Body of pancreas (tissue), 4 donors: ENCODE data around the gene CNIH2.

ENCODE experiments used
- POLR2A ChIP-seq, 3 donors: fragments of 450-650 bp; IDR thresholded peaks; one replicate each; pipeline ENCODE4 v1.6.1; 2016; ENCODE audit warnings: antibody characterized with exemption in 3 of 3, mild to moderate bottlenecking in 2 of 3
- TF ChIP-seq, protein P1 (sequence below), 7 experiments: fragments of 450-650 bp in 4 of 7; fragments of 200-600 bp in 3 of 7; sonication (generic) in 3 of 7; IDR thresholded peaks; one replicate each; pipeline ENCODE4 v1.5.1; 2016 to 2019; ENCODE audit warnings: antibody characterized with exemption in 7 of 7

DNA sequence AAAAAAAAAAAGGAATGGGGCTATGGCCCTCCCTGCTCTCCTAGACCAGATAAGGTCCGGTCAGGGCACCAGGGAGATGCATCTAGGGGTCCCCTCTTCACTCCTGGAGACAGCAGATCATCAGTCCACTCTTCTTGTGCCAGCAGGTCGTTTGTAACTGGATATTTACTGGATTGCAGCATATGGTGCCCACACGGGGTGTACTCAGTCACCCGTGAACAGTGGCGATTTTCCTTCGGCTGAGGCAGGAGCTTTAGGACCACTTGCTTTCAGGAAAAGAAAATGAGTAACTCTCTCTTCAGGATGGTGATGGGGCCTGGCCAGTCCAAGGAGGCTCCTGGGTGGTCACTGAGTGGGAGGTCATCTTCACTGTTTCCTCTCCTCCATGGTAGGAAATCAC, 47.8 kb upstream of the CNIH2 start:
- TF ChIP-seq, protein P1, sequence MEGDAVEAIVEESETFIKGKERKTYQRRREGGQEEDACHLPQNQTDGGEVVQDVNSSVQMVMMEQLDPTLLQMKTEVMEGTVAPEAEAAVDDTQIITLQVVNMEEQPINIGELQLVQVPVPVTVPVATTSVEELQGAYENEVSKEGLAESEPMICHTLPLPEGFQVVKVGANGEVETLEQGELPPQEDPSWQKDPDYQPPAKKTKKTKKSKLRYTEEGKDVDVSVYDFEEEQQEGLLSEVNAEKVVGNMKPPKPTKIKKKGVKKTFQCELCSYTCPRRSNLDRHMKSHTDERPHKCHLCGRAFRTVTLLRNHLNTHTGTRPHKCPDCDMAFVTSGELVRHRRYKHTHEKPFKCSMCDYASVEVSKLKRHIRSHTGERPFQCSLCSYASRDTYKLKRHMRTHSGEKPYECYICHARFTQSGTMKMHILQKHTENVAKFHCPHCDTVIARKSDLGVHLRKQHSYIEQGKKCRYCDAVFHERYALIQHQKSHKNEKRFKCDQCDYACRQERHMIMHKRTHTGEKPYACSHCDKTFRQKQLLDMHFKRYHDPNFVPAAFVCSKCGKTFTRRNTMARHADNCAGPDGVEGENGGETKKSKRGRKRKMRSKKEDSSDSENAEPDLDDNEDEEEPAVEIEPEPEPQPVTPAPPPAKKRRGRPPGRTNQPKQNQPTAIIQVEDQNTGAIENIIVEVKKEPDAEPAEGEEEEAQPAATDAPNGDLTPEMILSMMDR (IDR thresholded peaks at IDR 0.05) = no peak
- no peak for TF ChIP-seq POLR2A (IDR thresholded peaks at IDR 0.05)
